A549 (cell line): ENCODE measurements around the gene ATP11A.

Source experiments
- CBX2 ChIP-seq: fragments of 200-600 bp; sonication (generic); IDR thresholded peaks from 2 replicates; pipeline ENCODE4 v1.6.1; 2016; ENCODE audit warnings: low read depth, mild to moderate bottlenecking, borderline replicate concordance
- CEBPB ChIP-seq, 2 experiments: fragments of >200 bp in 1 of 2; sonication (Bioruptor Twin) in 1 of 2; formaldehyde crosslinking in 1 of 2; IDR thresholded peaks; 2 replicates each; pipeline ENCODE4 v1.6.1; 2012 to 2016
- CTCF ChIP-seq: fragments of >200 bp; sonication (Bioruptor Twin); formaldehyde crosslinking; IDR thresholded peaks from 3 replicates; pipeline ENCODE4 v1.5.1; 2016
- EP300 ChIP-seq, 2 experiments: fragments of >200 bp; sonication (Bioruptor Twin); formaldehyde crosslinking; IDR thresholded peaks; 2 replicates in 1 of 2; 3 replicates in 1 of 2; pipeline ENCODE4 v1.6.1; 2016 to 2017
- ESRRA ChIP-seq: fragments of 150-350 bp; IDR thresholded peaks from 2 replicates; pipeline ENCODE4 v1.6.1; 2014; ENCODE audit warnings: mild to moderate bottlenecking, low read length, borderline replicate concordance
- KDM5A ChIP-seq: fragments of 200-600 bp; sonication (generic); IDR thresholded peaks from 2 replicates; pipeline ENCODE4 v1.6.1; 2016; ENCODE audit warnings: antibody characterized with exemption, mild to moderate bottlenecking
- MAX ChIP-seq: IDR thresholded peaks from 2 replicates; pipeline ENCODE4 v1.6.1; 2012
- NPAS2 ChIP-seq: fragments of 250-450 bp; sonication (Bioruptor Pico); IDR thresholded peaks from 2 replicates; pipeline ENCODE4 v1.8.0; 2022; ENCODE audit warnings: mild to moderate bottlenecking, moderate library complexity, borderline replicate concordance
- POLR2A ChIP-seq: IDR thresholded peaks from 2 replicates; pipeline ENCODE4 v1.6.1; 2012; ENCODE audit warnings: mild to moderate bottlenecking, low read length
- POLR2AphosphoS2 ChIP-seq: conservative IDR thresholded peaks from 2 replicates; pipeline ENCODE4 v1.6.1; 2012; ENCODE audit warnings: low read length, improper control_type of control experiment, inconsistent platforms
- RCOR1 ChIP-seq: fragments of 150-350 bp; IDR thresholded peaks from 2 replicates; pipeline ENCODE4 v1.6.1; 2014; ENCODE audit warnings: antibody characterized with exemption, low read length, low read depth
- REST ChIP-seq: fragments of 200-600 bp; sonication (generic); IDR thresholded peaks from 2 replicates; pipeline ENCODE4 v1.6.1; 2016; ENCODE audit warnings: antibody characterized with exemption, mild to moderate bottlenecking, moderate library complexity
- RFX5 ChIP-seq: fragments of 450-650 bp; IDR thresholded peaks from 2 replicates; pipeline ENCODE4 v1.7.1; 2014; ENCODE audit warnings: antibody characterized with exemption, mild to moderate bottlenecking, moderate library complexity

- TF ChIP-seq CTCF (no peak), CBX2 (no peak), RCOR1 (no peak), ESRRA (no peak), KDM5A (no peak), POLR2A (no peak), EP300 (IDR thresholded peaks at IDR 0.05) (no peak), NPAS2 (CRISPR knock-in tag) (no peak), CEBPB (IDR thresholded peaks at IDR 0.05) (no peak), MAX (no peak), REST (no peak), POLR2AphosphoS2 (no peak), RFX5 (no peak)
Measured at GRCh38 chr13:112741835-112742570, 52.2 kb downstream of the ATP11A start.
